ENCODE measurements around the gene RHBDF2. TPM values are rescaled to one million over a fixed set of nuclear protein-coding genes. Genes with fewer than 3 reads are reported as not detected.

The RHBDF2 gene
- polyA plus RNA-seq, 3 donors, result 36.9 to 124 (median 68.6) TPM

GRCh38 chr17:76428511-76428910, 72.7 kb downstream of the RHBDF2 start:
- H3K36me3 ChIP-seq (replicated peaks in 1 of 2; ENCODE audit: control insufficient read depth in 1 of 2, insufficient read depth in 2 of 2, low read length in 2 of 2), result no peaks in the 10 kb centered on the region
- no peaks in the 10 kb centered on the region for H3K9me3 Mint-ChIP-seq
- intact Hi-C loops (cut with micrococcal nuclease), result no loop called here
- H3K4me2 ChIP-seq (replicated peaks; ENCODE audit: extremely low read depth, low read length, poor library complexity, severe bottlenecking), result no peak overlapping the region
- no peak overlapping the region for H2AFZ ChIP-seq (ENCODE audit: insufficient read depth, low read depth, low read length, poor library complexity, severe bottlenecking)
- peaks cover 18% of the 10 kb centered on the region for H3K4me1 Mint-ChIP-seq
- H3K4me1 ChIP-seq (ENCODE audit: control insufficient read depth in 1 of 2, insufficient read depth in 2 of 2, low read length in 2 of 2), result no peaks in the 10 kb centered on the region
- H4K20me1 ChIP-seq (ENCODE audit: insufficient read depth, low read length), result peaks cover 52% of the 10 kb centered on the region
- no peak overlapping the region for H3K27ac Mint-ChIP-seq
- no peak for DNase-seq
- H3K27ac ChIP-seq (ENCODE audit: low read depth in 1 of 2, low read length in 2 of 2), result no peak overlapping the region
- H3K9me3 ChIP-seq (replicated peaks in 1 of 2; ENCODE audit: control insufficient read depth in 1 of 2, insufficient read depth in 1 of 2, low read length in 2 of 2), result no peaks in the 10 kb centered on the region
- H3K79me2 ChIP-seq (ENCODE audit: insufficient read depth, low read length), result peaks cover 31% of the 10 kb centered on the region
- H3K9ac ChIP-seq (ENCODE audit: insufficient read depth, low read length, poor library complexity, severe bottlenecking), result no peak overlapping the region
- no peak for TF ChIP-seq CTCF (IDR thresholded peaks at IDR 0.05)
- H3K27me3 ChIP-seq (ENCODE audit: control insufficient read depth in 2 of 2, insufficient read depth in 2 of 2, low read length in 2 of 2), result no peaks in the 10 kb centered on the region
- no peaks in the 10 kb centered on the region for H3K27me3 Mint-ChIP-seq (ENCODE audit: low read depth in 3 of 3)
- H3K36me3 Mint-ChIP-seq, result peaks cover 5 to 8% of the 10 kb centered on the region in 2 donors
- no peak overlapping the region for H3K4me3 ChIP-seq (replicated peaks in 1 of 3; ENCODE audit: low read depth in 2 of 3, low read length in 3 of 3)
- no peak overlapping the region for H3K4me3 Mint-ChIP-seq
- WGBS (ENCODE audit: insufficient coverage), result no CpG with 5 or more reads among the region's 1 CpG

GRCh38 chr17:76427501-76428231, 73.6 kb downstream of the RHBDF2 start:
- peaks cover 16% of the 10 kb centered on the region for H3K4me1 Mint-ChIP-seq
- Histone ChIP-seq H3K9me3 (replicated peaks in 1 of 2; ENCODE audit: control insufficient read depth in 1 of 2, insufficient read depth in 1 of 2, low read length in 2 of 2) (no peaks in the 10 kb centered on the region), H3K4me3 (replicated peaks in 1 of 3; ENCODE audit: low read depth in 2 of 3, low read length in 3 of 3) (no peak overlapping the region), H2AFZ (ENCODE audit: insufficient read depth, low read depth, low read length, poor library complexity, severe bottlenecking) (no peak overlapping the region), H4K20me1 (ENCODE audit: insufficient read depth, low read length) (peaks cover 52% of the 10 kb centered on the region), H3K79me2 (ENCODE audit: insufficient read depth, low read length) (peaks cover 28% of the 10 kb centered on the region), H3K4me1 (ENCODE audit: control insufficient read depth in 1 of 2, insufficient read depth in 2 of 2, low read length in 2 of 2) (no peaks in the 10 kb centered on the region), H3K4me2 (replicated peaks; ENCODE audit: extremely low read depth, low read length, poor library complexity, severe bottlenecking) (no peak overlapping the region), H3K36me3 (replicated peaks in 1 of 2; ENCODE audit: control insufficient read depth in 1 of 2, insufficient read depth in 2 of 2, low read length in 2 of 2) (no peaks in the 10 kb centered on the region), H3K9ac (ENCODE audit: insufficient read depth, low read length, poor library complexity, severe bottlenecking) (no peak overlapping the region), H3K27ac (ENCODE audit: low read depth in 1 of 2, low read length in 2 of 2) (no peak overlapping the region), H3K27me3 (ENCODE audit: control insufficient read depth in 2 of 2, insufficient read depth in 2 of 2, low read length in 2 of 2) (no peaks in the 10 kb centered on the region)
- no peaks in the 10 kb centered on the region for H3K9me3 Mint-ChIP-seq
- H3K27me3 Mint-ChIP-seq (ENCODE audit: low read depth in 3 of 3), result no peaks in the 10 kb centered on the region
- H3K4me3 Mint-ChIP-seq, result no peak overlapping the region
- no peak for TF ChIP-seq CTCF (IDR thresholded peaks at IDR 0.05)
- intact Hi-C loops (cut with micrococcal nuclease), result no loop called here
- peaks cover 8 to 12% of the 10 kb centered on the region in 2 donors for H3K36me3 Mint-ChIP-seq
- no peak for DNase-seq
- 82% methylated on average over 3 of the region's 8 CpGs for WGBS (ENCODE audit: insufficient coverage)
- H3K27ac Mint-ChIP-seq, result peak overlapping the region in 2 of 7 donors; percentile 13 to 41
